ENCODE results near the gene LIMA1.

DNA sequence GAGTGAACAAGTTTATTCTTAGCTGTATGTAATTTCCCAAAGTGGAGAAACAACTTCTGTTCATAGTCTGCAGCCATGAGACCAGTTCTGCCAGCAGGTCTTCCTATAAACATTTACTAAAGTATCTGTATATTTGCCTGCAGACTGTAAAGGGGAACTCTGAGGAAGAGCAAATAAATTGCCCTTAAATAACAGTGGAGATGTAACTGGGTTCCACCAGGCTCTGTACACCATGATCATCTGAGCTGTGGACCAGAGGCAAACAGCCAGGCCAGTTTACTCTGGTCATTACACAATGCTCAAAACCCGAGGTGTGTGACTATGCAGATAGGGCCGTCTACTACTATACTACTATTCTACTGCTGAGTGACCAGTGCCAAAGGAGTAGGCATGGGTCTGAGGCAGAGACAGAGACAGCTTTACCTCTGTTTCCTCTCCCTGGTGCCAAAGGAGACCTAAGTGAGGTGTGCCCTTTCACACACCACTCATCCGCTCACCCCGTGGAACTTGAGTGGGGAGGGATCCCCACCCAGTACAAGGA, 95.0 kb downstream of the LIMA1 start:
- TF ChIP-seq MYC (IDR thresholded peaks at IDR 0.05; ENCODE audit: low read depth, low read length) (no peak), POLR2A (IDR thresholded peaks at IDR 0.05; ENCODE audit: extremely low read depth, insufficient read length) (no peak)

Measured in NB4 (cell line).